ENCODE data around the gene PDE2A.

DNA sequence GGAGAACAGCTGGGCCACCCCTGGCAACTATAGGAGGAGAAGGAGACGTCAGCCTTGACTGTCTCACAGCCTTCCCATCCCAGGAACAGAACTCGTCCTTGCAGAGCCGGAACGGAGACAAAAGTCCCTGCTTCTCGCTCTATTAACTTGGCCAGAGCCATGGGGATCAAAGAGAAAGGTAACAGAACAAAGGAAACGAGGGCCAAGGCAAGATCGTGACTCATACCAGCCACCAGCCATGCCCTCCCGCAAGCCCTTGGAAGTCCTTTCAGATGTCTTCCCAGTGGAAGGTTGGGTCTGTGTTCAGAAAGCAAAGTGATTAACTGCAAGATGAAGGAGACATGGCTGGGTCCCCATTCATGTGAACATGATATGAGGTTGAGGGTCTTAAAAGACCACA lies 64.7 kb downstream of the PDE2A start:
- TF ChIP-seq POLR2AphosphoS5 (IDR thresholded peaks at IDR 0.05; ENCODE audit: low read depth, low read length) (no peak), CTCF (IDR thresholded peaks at IDR 0.05) (no peak), TCF7L2 (IDR thresholded peaks at IDR 0.05; ENCODE audit: low read depth, low read length) (no peak)

All from Panc1 (cell line).